Measurements from ENCODE around the gene NUP210L. TPM values are rescaled to one million over a fixed set of nuclear protein-coding genes. Genes with fewer than 3 reads are reported as not detected.

NUP210L gene
- under 1 TPM; 0.10 to 0.11 TPM for total RNA-seq

DNA sequence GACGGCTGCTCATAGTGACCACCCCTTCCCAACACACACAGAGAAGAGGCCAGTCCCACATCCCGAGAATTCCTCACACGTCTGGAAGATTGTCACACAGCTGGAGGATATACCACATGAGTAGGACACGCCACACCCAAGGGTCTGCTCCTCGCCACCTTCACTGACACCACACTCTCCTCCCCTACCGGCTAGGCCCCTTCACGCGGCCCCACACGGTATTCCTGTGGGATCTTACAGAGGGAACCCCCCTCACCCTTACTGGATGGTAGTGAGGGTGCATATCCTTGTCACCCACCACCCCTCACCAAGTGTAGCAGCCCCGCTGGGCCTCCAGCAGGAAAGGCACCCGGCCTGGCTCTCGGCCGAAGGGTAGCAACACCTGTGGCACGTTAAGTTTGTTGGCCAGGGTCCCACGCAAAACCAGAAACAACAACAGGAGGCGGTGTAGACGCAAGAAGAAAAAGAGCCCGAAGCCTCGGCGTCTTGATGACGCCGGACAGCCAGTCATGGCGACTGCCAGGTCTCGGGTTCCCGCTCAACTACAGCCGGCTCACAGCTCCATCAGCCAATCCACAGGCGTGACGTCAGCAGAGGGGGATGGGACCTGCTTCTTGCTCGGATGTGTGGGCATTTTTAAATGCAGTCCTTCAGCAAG lies at the start of gene NUP210L:
TSS of gene NUP210L (minus strand) at position 540 of the 658 bp plus-strand sequence.
- ATAC-seq (no peak), DNase-seq (ENCODE audit: low spot score in 2 of 2) (no peak)
- Mint-ChIP-seq H3K36me3 (peaks cover 15 to 43% of the 10 kb centered on the region in 2 donors), H3K27ac (peak within 1 kb of the TSS; percentile 10 to 93), H3K9me3 (no peaks in the 10 kb centered on the region)

DNA sequence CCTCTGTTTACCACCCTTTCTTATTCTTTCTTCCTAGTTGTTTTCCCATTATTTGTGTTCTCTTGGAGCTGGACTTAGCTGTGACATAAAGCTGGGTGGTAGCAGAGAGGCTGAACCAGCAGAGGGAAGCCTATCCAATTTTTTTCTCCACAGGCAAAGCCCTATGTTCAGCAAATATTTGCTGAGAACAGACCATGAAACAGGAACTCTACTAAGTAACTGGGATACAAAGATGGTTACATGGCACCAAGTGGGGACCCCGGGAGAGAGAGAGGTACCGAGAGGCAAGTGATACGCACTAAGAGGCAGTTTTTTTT lies 44.6 kb upstream of the NUP210L start:
- Mint-ChIP-seq H3K27ac (no peak overlapping the region), H3K36me3 (no peaks in the 10 kb centered on the region), H3K9me3 (no peaks in the 10 kb centered on the region)
- ATAC-seq (peak; percentile 13 to 36), DNase-seq (ENCODE audit: low spot score in 2 of 2) (no peak)

DNA sequence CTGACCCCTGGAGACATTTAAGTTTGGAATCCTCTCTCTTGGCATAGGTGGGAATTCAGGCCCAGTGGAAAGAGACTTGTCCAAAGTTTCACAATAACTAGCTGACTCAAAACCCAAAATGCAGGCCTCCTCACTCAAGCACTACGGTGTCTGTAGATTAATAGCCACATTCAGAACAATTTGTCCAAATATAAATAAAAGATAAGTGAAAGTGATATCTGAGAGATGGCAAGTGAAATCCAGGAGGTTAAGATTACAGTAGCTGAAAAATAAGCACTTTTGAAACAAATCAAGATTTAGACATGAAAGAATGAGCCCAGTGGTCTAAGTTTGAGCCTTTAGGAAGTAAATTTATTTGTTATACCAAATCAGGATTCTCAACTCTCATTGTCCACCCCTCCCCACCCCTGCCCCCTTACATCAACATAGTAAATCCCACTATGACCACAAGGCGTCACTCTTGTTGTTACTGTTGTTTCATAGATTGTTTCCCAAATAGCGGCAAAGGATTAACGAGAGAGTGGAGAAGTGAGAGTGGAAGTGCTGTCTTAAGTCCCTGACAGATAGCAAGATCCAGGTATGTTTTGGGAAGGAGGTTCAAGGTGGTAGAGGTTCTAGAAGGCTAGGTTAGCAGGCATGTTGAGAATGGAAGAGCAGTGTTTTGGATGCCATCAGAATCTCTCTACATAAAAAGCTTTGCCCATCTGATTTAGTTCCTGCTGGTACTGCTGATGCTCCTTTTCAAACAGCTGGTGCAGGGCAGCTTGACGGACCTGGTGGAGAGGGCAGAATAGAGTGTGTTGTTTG lies 44.1 kb upstream of the NUP210L start:
- DNase-seq (ENCODE audit: low spot score in 2 of 2) (peak in 1 of 2 donors; percentile 53), ATAC-seq (peak; percentile 64 to 76)
- Mint-ChIP-seq H3K36me3 (no peaks in the 10 kb centered on the region), H3K9me3 (no peaks in the 10 kb centered on the region), H3K27ac (no peak overlapping the region)

GRCh38 chr1:154193821-154194220 lies 38.9 kb upstream of the NUP210L start:
- Mint-ChIP-seq H3K9me3 (no peaks in the 10 kb centered on the region), H3K36me3 (no peaks in the 10 kb centered on the region), H3K27ac (peak overlapping the region in 1 of 2 donors; percentile 7)
- DNase-seq (ENCODE audit: low spot score in 2 of 2) (no peak), ATAC-seq (no peak)

DNA sequence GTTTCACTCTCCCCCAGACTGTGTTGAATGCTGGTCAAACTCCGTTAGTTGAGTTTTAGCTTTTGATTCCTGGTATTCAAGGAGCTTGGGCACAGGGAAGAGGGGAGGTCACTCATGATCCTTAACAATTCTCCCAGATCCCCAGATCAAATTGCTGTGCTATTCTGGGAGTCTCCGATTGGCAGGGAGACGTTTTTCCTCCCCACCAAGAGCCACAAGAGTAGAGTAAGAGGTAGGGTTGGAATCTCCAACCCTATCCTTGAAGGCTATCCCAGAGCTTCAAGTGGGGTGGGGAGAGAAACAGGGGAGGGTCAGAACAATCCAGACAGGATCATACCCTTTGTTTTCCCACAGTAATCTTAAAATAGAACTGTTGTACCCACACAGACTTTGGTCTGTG lies 37.6 kb upstream of the NUP210L start:
- DNase-seq (ENCODE audit: low spot score in 2 of 2) (no peak), ATAC-seq (no peak)
- H3K9me3 Mint-ChIP-seq: no peaks in the 10 kb centered on the region
- H3K36me3 Mint-ChIP-seq: no peaks in the 10 kb centered on the region
- H3K27ac Mint-ChIP-seq: no peak overlapping the region

GRCh38 chr1:154191990-154192461 lies 37.2 kb upstream of the NUP210L start, which contains the start of gene TPM3:
TSS of gene TPM3 (minus strand) at chr1:154192100. CDS start at chr1:154192018, 82 bp downstream.
- Mint-ChIP-seq H3K9me3 (no peaks in the 10 kb centered on the region), H3K36me3 (no peaks in the 10 kb centered on the region), H3K27ac (peak within 1 kb of the TSS in 1 of 2 donors; percentile 39)
- DNase-seq (ENCODE audit: low spot score in 2 of 2): no peak
- no peak for ATAC-seq

- DNase-seq (ENCODE audit: low spot score in 2 of 2) (no peak), ATAC-seq (no peak)
- H3K36me3 Mint-ChIP-seq: no peaks in the 10 kb centered on the region
- H3K9me3 Mint-ChIP-seq: no peaks in the 10 kb centered on the region
- H3K27ac Mint-ChIP-seq: no peak overlapping the region
Observed at GRCh38 chr1:154190550-154190949, 35.7 kb upstream of the NUP210L start.

DNA sequence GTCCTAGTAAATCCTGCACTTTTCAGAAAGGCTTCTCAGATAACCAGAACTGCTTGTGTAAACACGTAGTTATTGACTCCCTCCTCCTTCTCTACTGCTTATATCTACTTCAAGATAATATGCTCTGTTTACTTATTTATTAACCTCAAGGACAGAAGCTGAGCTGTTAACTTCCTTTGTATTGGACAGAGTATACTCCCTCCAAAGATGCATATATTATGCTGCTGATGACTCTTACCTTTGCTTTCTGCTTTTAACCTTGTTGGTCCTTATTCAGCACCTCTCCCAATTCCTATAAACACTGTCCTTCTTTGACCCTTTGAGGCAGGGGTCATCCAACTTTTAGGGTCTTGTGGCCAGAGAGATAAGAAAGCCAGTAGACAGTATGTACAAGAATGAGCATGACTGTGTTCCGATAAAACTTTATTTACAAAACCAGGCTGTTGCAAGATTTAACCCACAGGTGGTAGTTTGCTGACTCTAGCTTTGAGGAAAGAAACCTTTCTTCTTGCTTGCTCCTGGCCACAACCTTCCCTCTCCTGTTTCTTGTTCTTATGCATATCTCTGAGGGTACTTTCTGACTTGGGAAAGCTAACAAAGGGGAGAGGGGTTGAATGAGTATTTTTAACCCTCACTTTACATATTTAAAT lies 32.1 kb upstream of the NUP210L start:
- no peaks in the 10 kb centered on the region for H3K9me3 Mint-ChIP-seq

GRCh38 chr1:154186177-154186576 lies 31.3 kb upstream of the NUP210L start:
- ATAC-seq (no peak), DNase-seq (ENCODE audit: low spot score in 2 of 2) (peak; percentile 70 to 76)
- Mint-ChIP-seq H3K27ac (no peak overlapping the region), H3K9me3 (no peaks in the 10 kb centered on the region), H3K36me3 (peaks cover 21% of the 10 kb centered on the region in 2 donors)

More for the DNA sequence above, 32.1 kb upstream of the NUP210L start:
- DNase-seq (ENCODE audit: low spot score in 2 of 2) (no peak), ATAC-seq (no peak)
- peaks cover 13% of the 10 kb centered on the region in 2 donors for H3K36me3 Mint-ChIP-seq
- H3K27ac Mint-ChIP-seq: peak overlapping the region in 1 of 2 donors; percentile 3

DNA sequence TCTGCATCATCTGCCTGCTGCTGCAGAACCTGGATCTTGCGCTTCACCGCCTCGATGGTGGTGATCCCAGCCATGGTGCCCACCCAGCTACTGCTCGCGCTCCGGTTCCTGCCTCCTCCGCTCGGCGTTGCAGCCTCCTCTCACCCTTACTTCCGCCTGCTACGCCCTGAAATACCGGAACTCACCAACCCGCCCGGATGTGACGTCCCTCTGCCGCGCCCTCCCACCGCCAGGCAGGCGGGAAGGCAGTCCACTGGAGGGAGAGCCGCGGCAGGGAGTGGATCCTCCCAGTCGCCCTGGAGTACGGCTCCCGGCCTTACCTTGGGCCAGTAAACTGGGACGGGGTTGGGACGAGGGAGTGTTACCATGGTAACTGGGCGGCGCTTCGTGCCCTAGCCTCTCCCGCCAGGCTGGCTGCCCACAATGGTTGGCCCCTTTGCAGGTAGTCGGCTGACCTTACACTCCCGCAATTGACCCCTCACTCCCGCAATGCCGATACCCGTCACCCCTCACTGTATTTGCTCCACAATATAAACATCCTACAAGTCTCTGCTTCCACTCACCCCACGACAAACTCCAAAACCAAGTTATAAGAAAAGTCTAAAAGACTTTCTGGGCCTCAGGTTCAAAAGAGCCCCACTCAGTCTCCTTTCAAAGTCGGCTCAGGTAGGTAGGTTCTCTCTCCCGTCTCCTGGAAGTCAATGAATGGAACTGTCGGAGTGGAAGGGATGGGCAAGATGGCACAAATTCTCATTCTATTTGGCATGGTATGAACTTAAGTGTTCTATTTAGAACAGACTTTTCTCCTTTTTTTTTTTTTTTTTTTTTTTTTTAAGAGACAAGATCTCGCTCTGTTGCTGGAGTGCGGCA lies 28.4 kb upstream of the NUP210L start:
- peak; percentile 86 to 88 for ATAC-seq
- Mint-ChIP-seq H3K27ac (peak overlapping the region; percentile 91 to 96), H3K36me3 (peaks cover 38 to 46% of the 10 kb centered on the region in 2 donors), H3K9me3 (no peaks in the 10 kb centered on the region)
- DNase-seq (ENCODE audit: low spot score in 2 of 2): peak; percentile 93 to 96

DNA sequence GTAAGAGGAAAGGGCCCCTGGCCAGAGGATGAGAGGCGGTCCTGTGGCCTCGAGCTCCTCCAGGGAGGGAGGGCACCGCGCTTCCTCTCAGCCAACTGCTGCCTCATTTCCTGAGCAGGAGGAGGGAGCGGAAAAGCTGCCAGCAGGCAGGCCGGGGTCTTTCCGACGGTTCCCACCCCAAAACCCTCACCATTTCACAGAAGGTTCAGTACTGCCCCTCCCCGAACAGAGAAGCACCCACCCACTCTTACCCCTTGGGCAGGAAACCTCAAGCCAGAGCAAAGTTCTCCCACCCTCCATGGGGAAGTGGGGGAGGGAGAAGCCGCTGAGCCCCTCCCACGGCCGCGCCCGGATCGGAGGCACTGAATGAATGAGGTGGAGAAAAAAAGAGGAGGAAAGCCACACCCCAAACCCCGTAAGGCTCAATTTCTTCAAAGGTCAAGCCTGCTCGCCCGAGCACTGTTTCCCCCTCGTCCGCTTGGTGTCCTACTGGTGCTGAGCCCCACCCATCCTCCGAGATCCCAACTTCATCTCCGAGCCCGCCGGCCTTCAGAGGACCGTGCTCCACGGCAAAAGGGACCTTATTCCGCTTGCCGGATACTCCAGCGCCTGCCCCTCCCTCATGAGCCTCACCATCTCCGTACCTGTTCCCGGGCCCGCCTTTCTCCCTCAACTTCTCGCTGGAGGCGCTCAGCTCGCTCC lies 27.6 kb upstream of the NUP210L start:
- DNase-seq (ENCODE audit: low spot score in 2 of 2) (peak; percentile 75 to 87), ATAC-seq (peak; percentile 73 to 77)
- peaks cover 41 to 51% of the 10 kb centered on the region in 2 donors for H3K36me3 Mint-ChIP-seq
- H3K27ac Mint-ChIP-seq: peak overlapping the region; percentile 91 to 96
- no peaks in the 10 kb centered on the region for H3K9me3 Mint-ChIP-seq

DNA sequence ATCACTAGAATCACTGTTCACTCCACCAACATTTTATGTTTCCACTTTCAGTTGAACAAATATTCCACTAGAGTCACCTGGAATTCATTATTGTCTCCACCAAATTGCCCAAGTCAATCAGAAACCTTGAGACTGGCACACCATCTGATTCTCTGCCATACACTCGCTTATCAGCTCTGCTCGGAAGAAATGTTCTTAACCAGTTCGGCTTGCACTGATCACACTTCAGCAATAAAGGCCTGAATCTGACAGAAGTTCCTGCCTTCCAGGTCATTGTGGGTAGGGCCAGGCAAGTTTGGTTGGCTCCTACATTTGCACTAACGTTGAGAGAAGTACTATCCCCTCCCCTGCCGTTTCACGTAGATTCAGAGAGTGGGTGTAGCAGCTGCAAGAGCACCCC lies 27.1 kb upstream of the NUP210L start:
- Mint-ChIP-seq H3K36me3 (peaks cover 44 to 56% of the 10 kb centered on the region in 2 donors), H3K9me3 (no peaks in the 10 kb centered on the region), H3K27ac (peak overlapping the region; percentile 91 to 96)
- DNase-seq (ENCODE audit: low spot score in 2 of 2) (no peak), ATAC-seq (no peak)

DNA sequence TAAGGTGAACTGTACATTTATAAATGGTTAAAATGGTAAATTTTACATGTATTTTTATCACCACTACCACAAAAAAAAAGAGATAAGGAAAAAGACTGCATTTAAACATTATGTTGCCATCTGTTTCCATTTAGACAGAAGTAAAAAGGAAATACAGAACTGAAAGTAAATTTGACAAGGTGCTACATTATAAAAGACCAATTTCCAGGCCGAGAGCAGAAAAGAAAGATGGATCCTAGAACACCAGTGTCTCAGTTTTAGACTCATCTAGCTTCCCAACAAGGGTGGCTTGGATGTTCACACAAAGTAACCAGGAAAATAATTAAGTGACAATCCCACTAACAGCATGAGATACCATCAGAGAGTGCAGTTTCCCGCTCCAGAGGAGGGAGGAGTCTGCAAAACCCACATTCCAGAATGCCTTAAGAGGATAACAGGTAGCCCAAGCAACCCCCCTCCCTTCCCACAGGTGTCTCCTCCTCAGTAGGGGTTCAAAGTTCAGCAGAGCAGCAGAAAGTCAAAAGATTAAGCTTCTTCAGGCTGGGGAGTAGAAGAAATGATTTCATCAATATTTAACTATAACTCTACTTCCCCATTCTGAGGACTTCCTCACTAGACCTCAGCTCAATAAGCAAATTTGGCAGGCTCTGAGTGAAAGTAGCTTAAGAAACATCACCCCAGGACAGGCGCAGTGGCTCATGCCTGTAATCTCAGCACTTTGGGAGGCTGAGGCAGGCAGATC lies 25.2 kb upstream of the NUP210L start:
- Mint-ChIP-seq H3K9me3 (no peaks in the 10 kb centered on the region), H3K27ac (peak overlapping the region; percentile 67 to 82), H3K36me3 (peaks cover 44 to 69% of the 10 kb centered on the region in 2 donors)
- no peak for ATAC-seq
- DNase-seq (ENCODE audit: low spot score in 2 of 2): no peak

DNA sequence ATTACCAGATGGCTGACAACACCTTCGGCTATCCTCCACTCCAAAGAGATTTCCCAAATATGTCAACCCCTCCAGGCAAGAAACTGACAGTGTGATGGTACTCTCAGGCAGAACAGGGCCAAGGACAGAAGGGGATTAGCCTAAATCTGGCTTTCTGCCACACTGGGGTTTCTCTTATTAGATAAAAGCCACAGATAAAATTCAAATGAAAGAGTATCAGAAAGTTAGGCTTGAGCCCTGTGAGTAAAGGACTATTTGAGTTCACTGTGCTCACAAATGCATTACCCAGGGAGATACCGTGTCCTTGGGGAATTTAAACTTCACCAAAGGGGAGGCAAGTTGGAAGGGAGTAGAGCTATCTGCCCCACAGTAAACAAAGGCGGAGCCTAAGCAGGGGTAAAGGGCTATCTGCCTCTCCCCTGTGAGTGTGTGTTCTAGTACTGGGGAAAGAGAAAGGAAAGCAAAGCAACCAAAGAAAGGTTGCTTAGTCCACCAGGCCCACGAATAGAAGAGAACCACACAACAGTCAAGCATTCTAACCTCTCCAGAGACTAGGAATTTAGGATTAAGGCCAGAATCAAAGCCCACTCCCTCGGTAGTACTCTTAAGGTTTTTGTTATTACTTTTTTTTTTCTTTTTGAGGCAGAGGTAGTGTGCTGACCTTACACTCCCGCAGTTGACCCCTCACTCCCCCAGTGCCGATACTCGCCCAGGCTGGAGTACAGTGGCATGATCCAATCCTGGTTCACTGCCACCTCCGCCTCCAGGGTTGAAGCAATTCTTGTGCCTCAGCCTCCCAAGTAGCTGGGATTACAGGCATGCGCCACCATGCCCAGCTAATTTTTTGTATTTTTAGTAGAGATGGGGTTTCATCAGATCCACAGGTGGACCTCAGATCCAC lies 24.3 kb upstream of the NUP210L start:
- Mint-ChIP-seq H3K36me3 (peaks cover 44 to 74% of the 10 kb centered on the region in 2 donors), H3K9me3 (no peaks in the 10 kb centered on the region), H3K27ac (peak overlapping the region; percentile 67 to 82)
- DNase-seq (ENCODE audit: low spot score in 2 of 2) (no peak), ATAC-seq (no peak)

Measured in activated naive CD4-positive, alpha-beta T cell treated with anti-CD3 and anti-CD28 coated beads, Interleukin-2, amount 50 U/mL, for 72 hours (primary cell).